ENCODE data around the gene LRMDA.

DNA sequence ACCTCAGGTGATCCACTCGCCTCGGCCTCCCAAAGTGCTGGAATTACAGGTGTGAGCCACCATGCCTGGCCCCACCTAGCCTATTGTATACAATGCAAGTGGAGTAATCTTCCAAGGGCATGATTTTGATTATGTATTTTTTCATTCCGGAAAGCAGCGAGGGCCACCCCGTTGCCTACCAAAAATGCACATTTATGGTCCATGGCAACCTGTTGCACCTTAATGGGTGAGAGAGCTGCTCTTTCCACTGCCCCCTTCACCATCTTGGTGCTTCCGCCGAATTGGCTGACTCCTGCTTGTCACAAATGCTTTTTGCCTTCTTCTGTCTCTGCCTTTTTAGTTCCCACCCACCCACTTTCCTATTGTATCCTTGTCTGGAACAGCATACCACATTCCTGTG, 699.5 kb downstream of the LRMDA start:
- TF ChIP-seq, protein P1, sequence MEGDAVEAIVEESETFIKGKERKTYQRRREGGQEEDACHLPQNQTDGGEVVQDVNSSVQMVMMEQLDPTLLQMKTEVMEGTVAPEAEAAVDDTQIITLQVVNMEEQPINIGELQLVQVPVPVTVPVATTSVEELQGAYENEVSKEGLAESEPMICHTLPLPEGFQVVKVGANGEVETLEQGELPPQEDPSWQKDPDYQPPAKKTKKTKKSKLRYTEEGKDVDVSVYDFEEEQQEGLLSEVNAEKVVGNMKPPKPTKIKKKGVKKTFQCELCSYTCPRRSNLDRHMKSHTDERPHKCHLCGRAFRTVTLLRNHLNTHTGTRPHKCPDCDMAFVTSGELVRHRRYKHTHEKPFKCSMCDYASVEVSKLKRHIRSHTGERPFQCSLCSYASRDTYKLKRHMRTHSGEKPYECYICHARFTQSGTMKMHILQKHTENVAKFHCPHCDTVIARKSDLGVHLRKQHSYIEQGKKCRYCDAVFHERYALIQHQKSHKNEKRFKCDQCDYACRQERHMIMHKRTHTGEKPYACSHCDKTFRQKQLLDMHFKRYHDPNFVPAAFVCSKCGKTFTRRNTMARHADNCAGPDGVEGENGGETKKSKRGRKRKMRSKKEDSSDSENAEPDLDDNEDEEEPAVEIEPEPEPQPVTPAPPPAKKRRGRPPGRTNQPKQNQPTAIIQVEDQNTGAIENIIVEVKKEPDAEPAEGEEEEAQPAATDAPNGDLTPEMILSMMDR (IDR thresholded peaks at IDR 0.05) = no peak
- TF ChIP-seq EP300 (IDR thresholded peaks at IDR 0.05) (no peak), POLR2A (IDR thresholded peaks at IDR 0.05) (no peak), POLR2AphosphoS5 (IDR thresholded peaks at IDR 0.05) (no peak)

Data from sigmoid colon (tissue), 4 donors.